PC-3 (cell line): ENCODE results near the gene LOC101059915.

Experiments
- CTCF ChIP-seq: fragments of 300-600 bp; sonication (generic); conservative IDR thresholded peaks from 2 replicates; pipeline ENCODE4 v1.5.1; 2017; ENCODE audit warnings: antibody characterized with exemption, low read depth, mild to moderate bottlenecking, low read length
- EZH2phosphoT487 ChIP-seq: fragments of 300-600 bp; sonication (generic); IDR thresholded peaks from 2 replicates; pipeline ENCODE4 v1.6.1; 2018; ENCODE audit warnings: mild to moderate bottlenecking, antibody characterized with exemption, low read length, borderline replicate concordance

GRCh38 chrX:71653344-71653743 is 14.0 kb upstream of the LOC101059915 start:
- no peak for TF ChIP-seq CTCF
- TF ChIP-seq EZH2phosphoT487 = no peak
